ENCODE measurements around the gene C1orf167.

C1orf167 gene

GRCh38 chr1:11761988-11762406 is at the start of gene C1orf167:
Gene C1orf167, plus strand, starts transcription at chr1:11762193. Its CDS starts 2,208 bp downstream, at chr1:11764401.
- DNase-seq (ENCODE audit: low read depth), result no peak
- no peak for TF ChIP-seq CTCF (IDR thresholded peaks at IDR 0.05; ENCODE audit: low read length, missing control alignments)
- no peak within 1 kb of the TSS for H3K4me3 ChIP-seq (replicated peaks; ENCODE audit: low read depth, low read length)

- no peak for TF ChIP-seq CTCF (IDR thresholded peaks at IDR 0.05; ENCODE audit: low read length, missing control alignments)
- no peak overlapping the region for H3K4me3 ChIP-seq (replicated peaks; ENCODE audit: low read depth, low read length)
- no peak for DNase-seq (ENCODE audit: low read depth)
These were observed 49.7 kb upstream of the C1orf167 start for GRCh38 chr1:11712285-11712684.

- no peak for DNase-seq (ENCODE audit: low read depth)
- H3K4me3 ChIP-seq (replicated peaks; ENCODE audit: low read depth, low read length), result no peak overlapping the region
- TF ChIP-seq CTCF (IDR thresholded peaks at IDR 0.05; ENCODE audit: low read length, missing control alignments), result no peak
These were observed 48.9 kb upstream of the C1orf167 start for GRCh38 chr1:11713095-11713494.

GRCh38 chr1:11714831-11715575 is 47.0 kb upstream of the C1orf167 start:
- H3K4me3 ChIP-seq (replicated peaks; ENCODE audit: low read depth, low read length), result no peak overlapping the region
- TF ChIP-seq CTCF (IDR thresholded peaks at IDR 0.05; ENCODE audit: low read length, missing control alignments), result no peak
- DNase-seq (ENCODE audit: low read depth), result no peak

GRCh38 chr1:11719313-11720032 is 42.5 kb upstream of the C1orf167 start:
- no peak overlapping the region for H3K4me3 ChIP-seq (replicated peaks; ENCODE audit: low read depth, low read length)
- peak; percentile 76 for DNase-seq (ENCODE audit: low read depth)
- peak; percentile 97 for TF ChIP-seq CTCF (IDR thresholded peaks at IDR 0.05; ENCODE audit: low read length, missing control alignments)

GRCh38 chr1:11720033-11720376 is 42.0 kb upstream of the C1orf167 start:
- no peak overlapping the region for H3K4me3 ChIP-seq (replicated peaks; ENCODE audit: low read depth, low read length)
- DNase-seq (ENCODE audit: low read depth), result no peak
- no peak for TF ChIP-seq CTCF (IDR thresholded peaks at IDR 0.05; ENCODE audit: low read length, missing control alignments)

Measured in fibroblast of pulmonary artery (primary cell).